ENCODE results near the gene JAGN1. TPM values are rescaled to one million over a fixed set of nuclear protein-coding genes. Genes with fewer than 3 reads are reported as not detected.

The JAGN1 gene
- total RNA-seq, 1 donor from 2014 or later, result 32.7 TPM

- Mint-ChIP-seq H3K9me3 (no peaks in the 10 kb centered on the region), H3K4me3 (no peak overlapping the region), H3K27ac (no peak overlapping the region), H3K4me1 (peaks cover 9% of the 10 kb centered on the region), H3K36me3 (no peaks in the 10 kb centered on the region), H3K27me3 (ENCODE audit: insufficient read depth, low read depth) (no peaks in the 10 kb centered on the region)
- H3K9me3 ChIP-seq (ENCODE audit: low read depth), result no peaks in the 10 kb centered on the region
- no peaks in the 10 kb centered on the region for H3K27me3 ChIP-seq
- no peak for DNase-seq (ENCODE audit: low spot score)
- H3K4me3 ChIP-seq, result no peak overlapping the region
- H3K27ac ChIP-seq, result no peak overlapping the region
- H3F3A ChIP-seq (ENCODE audit: low read depth), result peaks cover 7% of the 10 kb centered on the region
- TF ChIP-seq CTCF (IDR thresholded peaks at IDR 0.05) (no peak), EZH2phosphoT487 (IDR thresholded peaks at IDR 0.05) (no peak), EZH2 (IDR thresholded peaks at IDR 0.05) (no peak)
- no peaks in the 10 kb centered on the region for H3K36me3 ChIP-seq
- no peaks in the 10 kb centered on the region for H3K4me1 ChIP-seq
- no peak overlapping the region for H2AFZ ChIP-seq (replicated peaks)
- no peaks in the 10 kb centered on the region for H4K20me1 ChIP-seq (ENCODE audit: low read depth)
- H3K9ac ChIP-seq, result no peak overlapping the region
- H3K79me2 ChIP-seq (ENCODE audit: low read depth), result no peaks in the 10 kb centered on the region
- H3K4me2 ChIP-seq, result no peak overlapping the region
These were observed 11.6 kb downstream of the JAGN1 start for GRCh38 chr3:9901967-9902366.

- Mint-ChIP-seq H3K9me3 (no peaks in the 10 kb centered on the region), H3K27me3 (ENCODE audit: insufficient read depth, low read depth) (peaks cover 2% of the 10 kb centered on the region), H3K4me1 (peaks cover 9% of the 10 kb centered on the region), H3K27ac (peak within 1 kb of the TSS; percentile 85), H3K4me3 (no peak within 1 kb of the TSS), H3K36me3 (no peaks in the 10 kb centered on the region)
- peak; percentile 31 for DNase-seq (ENCODE audit: low spot score)
- Histone ChIP-seq H3K4me3 (no peak within 1 kb of the TSS), H3F3A (ENCODE audit: low read depth) (peaks cover 7% of the 10 kb centered on the region), H3K4me1 (no peaks in the 10 kb centered on the region), H3K27me3 (no peaks in the 10 kb centered on the region), H3K9ac (no peak within 1 kb of the TSS), H3K36me3 (no peaks in the 10 kb centered on the region), H3K79me2 (ENCODE audit: low read depth) (no peaks in the 10 kb centered on the region), H3K27ac (no peak within 1 kb of the TSS), H3K9me3 (ENCODE audit: low read depth) (no peaks in the 10 kb centered on the region), H2AFZ (replicated peaks) (peak within 1 kb of the TSS; percentile 39), H4K20me1 (ENCODE audit: low read depth) (no peaks in the 10 kb centered on the region), H3K4me2 (no peak within 1 kb of the TSS)
- TF ChIP-seq CTCF (IDR thresholded peaks at IDR 0.05), result no peak
- TF ChIP-seq EZH2phosphoT487 (IDR thresholded peaks at IDR 0.05), result no peak
- no peak for TF ChIP-seq EZH2 (IDR thresholded peaks at IDR 0.05)
These were observed 12.2 kb downstream of the JAGN1 start, which contains the start of gene IL17RE for GRCh38 chr3:9902372-9903237. Gene IL17RE, plus strand, starts transcription at chr3:9902848. Its CDS starts 85 bp downstream, at chr3:9902933.

GRCh38 chr3:9903238-9903624 lies 12.8 kb downstream of the JAGN1 start:
- DNase-seq (ENCODE audit: low spot score), result no peak

More at GRCh38 chr3:9903238-9903624, 12.8 kb downstream of the JAGN1 start:
- no peak for TF ChIP-seq EZH2 (IDR thresholded peaks at IDR 0.05)
- no peak for TF ChIP-seq EZH2phosphoT487 (IDR thresholded peaks at IDR 0.05)
- no peak for TF ChIP-seq CTCF (IDR thresholded peaks at IDR 0.05)
- Histone ChIP-seq H2AFZ (replicated peaks) (no peak overlapping the region), H3K4me3 (no peak overlapping the region), H3K9me3 (ENCODE audit: low read depth) (no peaks in the 10 kb centered on the region), H3K27me3 (no peaks in the 10 kb centered on the region), H3K36me3 (no peaks in the 10 kb centered on the region), H3K27ac (no peak overlapping the region), H4K20me1 (ENCODE audit: low read depth) (no peaks in the 10 kb centered on the region), H3K4me1 (no peaks in the 10 kb centered on the region), H3K4me2 (no peak overlapping the region), H3F3A (ENCODE audit: low read depth) (peaks cover under 1% of the 10 kb centered on the region), H3K79me2 (ENCODE audit: low read depth) (no peaks in the 10 kb centered on the region), H3K9ac (no peak overlapping the region)
- Mint-ChIP-seq H3K4me1 (peaks cover 9% of the 10 kb centered on the region), H3K9me3 (no peaks in the 10 kb centered on the region), H3K27ac (peak overlapping the region; percentile 85), H3K4me3 (no peak overlapping the region), H3K27me3 (ENCODE audit: insufficient read depth, low read depth) (peaks cover 5% of the 10 kb centered on the region), H3K36me3 (no peaks in the 10 kb centered on the region)
